HEK293T (cell line): ENCODE data around the gene SLC6A13.
"Not testable (repeated sequence)": the region's sequence is repeated elsewhere in the genome, so short reads cannot be mapped to it uniquely, and the experiment has no call there.

ENCODE experiments used
- CTCF ChIA-PET: fragments of 350-600 bp; formaldehyde crosslinking; extraction: SDS; loops from one replicate; lab custom pipeline; 2021; ENCODE audit warnings: antibody characterized with exemption, inconsistent platforms; lab: Yijun Ruan, JAX
- POLR2A ChIA-PET: fragments of 350-600 bp; formaldehyde crosslinking; extraction: SDS; loops from one replicate; lab custom pipeline; 2020; ENCODE audit warnings: antibody characterized with exemption, inconsistent platforms; lab: Yijun Ruan, JAX
- DNase-seq: peaks from one replicate; pipeline ENCODE4 v3.0.0; 2012; ENCODE audit warnings: mixed read lengths; ENCODE audit errors: extremely low spot score
- ARNT ChIP-seq: fragments of 450-650 bp; IDR thresholded peaks from 2 replicates; pipeline ENCODE4 v1.6.1; 2017; ENCODE audit warnings: mild to moderate bottlenecking
- BHLHE40 ChIP-seq: fragments of 450-650 bp; IDR thresholded peaks from 2 replicates; pipeline ENCODE4 v1.6.1; 2016; ENCODE audit warnings: mild to moderate bottlenecking, moderate library complexity, borderline replicate concordance
- CTBP1 ChIP-seq: fragments of 450-650 bp; IDR thresholded peaks from 2 replicates; pipeline ENCODE4 v1.6.1; 2016; ENCODE audit warnings: borderline replicate concordance
- ELF4 ChIP-seq: fragments of 450-650 bp; IDR thresholded peaks from 2 replicates; pipeline ENCODE4 v1.6.1; 2017; ENCODE audit warnings: antibody characterized with exemption
- FOXA1 ChIP-seq: fragments of 450-650 bp; IDR thresholded peaks from 2 replicates; pipeline ENCODE4 v1.6.1; 2016; ENCODE audit warnings: mild to moderate bottlenecking
- FOXK2 ChIP-seq: fragments of 450-650 bp; IDR thresholded peaks from 2 replicates; pipeline ENCODE4 v1.6.1; 2016; ENCODE audit warnings: mild to moderate bottlenecking
- FOXM1 ChIP-seq: fragments of 450-650 bp; IDR thresholded peaks from 2 replicates; pipeline ENCODE4 v1.6.1; 2017; ENCODE audit warnings: mild to moderate bottlenecking, borderline replicate concordance
- HDGF ChIP-seq: fragments of 450-650 bp; IDR thresholded peaks from 2 replicates; pipeline ENCODE4 v1.6.1; 2017; ENCODE audit warnings: antibody characterized with exemption, borderline replicate concordance
- L3MBTL2 ChIP-seq: fragments of 450-650 bp; conservative IDR thresholded peaks from 2 replicates; pipeline ENCODE4 v1.6.1; 2016; ENCODE audit warnings: mild to moderate bottlenecking
- LEF1 ChIP-seq: fragments of 450-650 bp; IDR thresholded peaks from 2 replicates; pipeline ENCODE4 v1.6.1; 2017; ENCODE audit warnings: mild to moderate bottlenecking, borderline replicate concordance
- NFRKB ChIP-seq: fragments of 450-650 bp; IDR thresholded peaks from 2 replicates; pipeline ENCODE4 v1.6.1; 2016; ENCODE audit warnings: mild to moderate bottlenecking, moderate library complexity
- PKNOX1 ChIP-seq: fragments of 450-650 bp; IDR thresholded peaks from 2 replicates; pipeline ENCODE4 v1.6.1; 2016
- SP1 ChIP-seq: fragments of 450-650 bp; IDR thresholded peaks from 2 replicates; pipeline ENCODE4 v1.6.1; 2017
- SUZ12 ChIP-seq: fragments of 450-650 bp; IDR thresholded peaks from 2 replicates; pipeline ENCODE4 v1.6.1; 2016; ENCODE audit warnings: mild to moderate bottlenecking
- TARDBP ChIP-seq: fragments of 450-650 bp; IDR thresholded peaks from 2 replicates; pipeline ENCODE4 v1.6.1; 2016
- ZNF384 ChIP-seq: fragments of 450-650 bp; IDR thresholded peaks from 2 replicates; pipeline ENCODE4 v1.6.1; 2016

The SLC6A13 gene

GRCh38 chr12:238116-238515, 24.5 kb downstream of the SLC6A13 start:
- DNase-seq = no peak
- no peak for TF ChIP-seq FOXK2
- POLR2A ChIA-PET = no interaction called here
- CTCF ChIA-PET = no interaction called here

GRCh38 chr12:237026-237815, 25.4 kb downstream of the SLC6A13 start:
- POLR2A ChIA-PET = no interaction called here
- TF ChIP-seq SUZ12 = no peak
- no peak for TF ChIP-seq SP1
- no peak for TF ChIP-seq BHLHE40
- no peak for DNase-seq
- CTCF ChIA-PET = interaction anchor here (1.0 kb wide), 1 partner anchor 17 kb away, joined by 3 read pairs; no protein-coding TSS in a partner anchor

- TF ChIP-seq BHLHE40 (no peak), L3MBTL2 (no peak), ELF4 (no peak), FOXM1 (no peak), ARNT (no peak), FOXK2 (no peak), HDGF (no peak)
- POLR2A ChIA-PET = no interaction called here
- DNase-seq = no peak
- CTCF ChIA-PET = interaction anchor here (1.0 kb wide), 1 partner anchor 17 kb away, joined by 3 read pairs; no protein-coding TSS in a partner anchor
These were observed 26.2 kb downstream of the SLC6A13 start for GRCh38 chr12:236445-236844.

- CTCF ChIA-PET = interaction anchor here (1.0 kb wide), 1 partner anchor 16 kb away, joined by 3 read pairs; no protein-coding TSS in a partner anchor
- DNase-seq, POLR2A ChIA-PET: not testable (repeated sequence)
These were observed 26.7 kb downstream of the SLC6A13 start for GRCh38 chr12:235967-236366.

GRCh38 chr12:234891-235415, 27.7 kb downstream of the SLC6A13 start:
- no peak for TF ChIP-seq ARNT
- TF ChIP-seq FOXM1 = no peak
- TF ChIP-seq TARDBP = no peak
- no peak for TF ChIP-seq FOXA1
- no peak for TF ChIP-seq SUZ12
- ChIA-PET POLR2A (no interaction called here), CTCF (interaction anchor here (1.0 kb wide), 1 partner anchor 16 kb away, joined by 3 read pairs; no protein-coding TSS in a partner anchor)
- no peak for DNase-seq

- no peak for DNase-seq
- POLR2A ChIA-PET = no interaction called here
- TF ChIP-seq HDGF (no peak), TARDBP (no peak), CTBP1 (no peak), FOXA1 (no peak), ZNF384 (no peak), BHLHE40 (no peak), ELF4 (no peak), PKNOX1 (no peak), SUZ12 (no peak), NFRKB (no peak), FOXK2 (no peak), FOXM1 (no peak), ARNT (no peak)
- CTCF ChIA-PET = interaction anchor here (1.5 kb wide), 1 partner anchor 13 kb away, joined by 6 read pairs; no protein-coding TSS in a partner anchor
These were observed 28.6 kb downstream of the SLC6A13 start for GRCh38 chr12:234019-234418.

- POLR2A ChIA-PET = no interaction called here
- no peak for TF ChIP-seq FOXA1
- CTCF ChIA-PET = interaction anchor here (1.5 kb wide), 1 partner anchor 12 kb away, joined by 6 read pairs; no protein-coding TSS in a partner anchor
- no peak for DNase-seq
These were observed 29.0 kb downstream of the SLC6A13 start for GRCh38 chr12:233615-233968.

- CTCF ChIA-PET = interaction anchor here (1.5 kb wide), 1 partner anchor 12 kb away, joined by 6 read pairs; no protein-coding TSS in a partner anchor
- no peak for DNase-seq
- TF ChIP-seq SUZ12 (no peak), ELF4 (no peak), HDGF (no peak), ARNT (no peak), ZNF384 (no peak), PKNOX1 (no peak), LEF1 (no peak)
These were observed 29.7 kb downstream of the SLC6A13 start for GRCh38 chr12:232731-233614.

More at GRCh38 chr12:232731-233614, 29.7 kb downstream of the SLC6A13 start:
- POLR2A ChIA-PET = no interaction called here
